Measurements from ENCODE around the gene TYW1B.
"Not testable (repeated sequence)": the region's sequence is repeated elsewhere in the genome, so short reads cannot be mapped to it uniquely, and the experiment has no call there.

- not testable (repeated sequence) for TF ChIP-seq CTCF, POLR2AphosphoS5 (IDR thresholded peaks at IDR 0.05)
These were observed 268.5 kb downstream of the TYW1B start for GRCh38 chr7:72559546-72559945.

Measured in breast epithelium (tissue), 3 donors.